Subcutaneous adipose tissue (tissue), 4 donors: Measurements from ENCODE around the gene EIF4E2. TPM values are rescaled to one million over a fixed set of nuclear protein-coding genes. Genes with fewer than 3 reads are reported as not detected.

Experiments used
- CTCF ChIP-seq: fragments of 450-650 bp; IDR thresholded peaks from one replicate; pipeline ENCODE4 v1.5.1; 2016; ENCODE audit warnings: low read depth, mild to moderate bottlenecking, control low read depth, antibody characterized with exemption, moderate library complexity
- total RNA-seq, 4 donors: library from RNA; depleted of rRNA; stranded (reverse); fragments of >200 nt; gene quantifications; one replicate each; pipeline ENCODE4 v1.1.0, GENCODE V29; 2016

Gene EIF4E2
- total RNA-seq, 4 donors from 2014 or later = 27.5 to 63.8 (median 35.0) TPM

DNA sequence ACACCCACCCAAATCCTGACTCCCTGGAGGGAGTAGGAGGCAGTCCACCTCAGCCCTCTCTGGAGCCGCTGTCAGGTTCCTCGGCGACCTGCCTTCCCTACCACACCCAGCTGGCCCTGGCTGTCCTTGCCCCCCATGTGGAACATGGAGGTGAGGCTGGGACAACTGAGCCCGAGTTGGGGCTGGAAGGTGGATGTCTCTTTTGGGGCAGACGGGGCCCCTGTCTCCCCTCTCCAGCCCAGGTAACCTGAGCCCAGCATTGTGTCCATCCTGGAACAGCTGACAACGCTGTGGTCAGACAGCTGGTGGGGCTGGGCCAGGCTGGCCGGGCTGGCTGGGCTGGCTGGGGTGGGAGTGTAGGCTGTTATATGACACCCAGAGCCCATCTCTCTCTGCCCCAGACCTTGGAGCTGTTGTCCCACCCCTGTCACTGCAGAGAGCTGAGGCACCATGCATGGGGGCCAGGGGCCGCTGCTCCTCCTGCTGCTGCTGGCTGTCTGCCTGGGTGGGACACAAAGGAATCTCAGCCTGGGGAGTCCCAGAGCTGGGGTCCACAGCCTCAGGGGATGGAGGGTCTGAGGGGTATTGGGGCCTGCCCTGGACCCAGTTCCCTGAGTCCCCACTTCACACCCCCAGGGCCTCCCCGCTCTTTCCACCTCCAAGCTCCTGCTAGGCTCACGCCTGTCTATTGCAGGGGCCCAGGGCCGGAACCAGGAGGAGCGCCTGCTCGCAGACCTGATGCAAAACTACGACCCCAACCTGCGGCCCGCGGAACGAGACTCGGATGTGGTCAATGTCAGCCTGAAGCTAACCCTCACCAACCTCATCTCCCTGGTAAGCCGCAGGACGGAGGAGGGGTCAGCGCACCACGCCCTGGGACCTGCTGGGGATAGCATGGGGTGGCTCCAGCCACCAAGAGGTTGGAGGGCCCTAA lies 10.9 kb upstream of the EIF4E2 start, which contains the start of gene CHRNG:
Gene CHRNG (plus strand): TSS at position 395 of the 934 bp plus-strand sequence. CDS start 56 bp downstream, at position 451.
- no peak for TF ChIP-seq CTCF

GRCh38 chr2:232540441-232541041 lies 9.9 kb upstream of the EIF4E2 start:
- TF ChIP-seq CTCF = no peak

- TF ChIP-seq CTCF = no peak
Observed at GRCh38 chr2:232541195-232541960, 9.1 kb upstream of the EIF4E2 start.

DNA sequence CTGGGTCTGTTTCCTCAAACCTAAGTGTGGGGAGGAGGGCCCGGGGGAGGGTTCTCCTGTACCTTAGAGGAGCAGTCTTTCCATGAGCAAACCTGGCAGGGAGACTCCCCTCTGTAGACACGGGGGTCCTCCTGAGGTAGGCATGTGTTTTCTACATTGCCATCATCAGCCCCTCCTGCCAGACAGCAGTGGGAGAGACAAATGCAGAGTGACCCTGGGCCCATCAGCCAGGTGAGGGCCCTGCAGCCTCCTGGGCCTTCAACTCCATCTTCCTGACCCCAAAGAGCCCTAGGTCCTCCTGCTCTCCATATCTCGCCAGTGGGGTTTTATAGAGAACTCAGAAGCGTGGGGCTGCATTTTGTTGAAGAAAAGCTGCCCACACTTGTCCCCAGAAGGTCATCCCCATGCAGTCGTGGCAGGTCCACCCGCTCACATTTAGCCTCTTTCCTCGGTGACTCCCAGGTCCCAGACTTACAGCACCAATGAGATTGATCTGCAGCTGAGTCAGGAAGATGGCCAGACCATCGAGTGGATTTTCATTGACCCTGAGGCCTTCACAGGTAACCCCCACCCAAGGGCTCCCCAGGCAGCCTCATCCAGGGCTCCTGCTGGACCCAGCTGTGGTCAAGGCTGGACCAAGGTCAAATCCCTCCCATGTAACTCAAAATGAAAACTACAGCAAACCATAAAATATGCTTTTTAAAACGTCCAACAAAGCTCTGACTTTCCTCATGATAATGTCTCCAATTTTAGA lies 8.4 kb upstream of the EIF4E2 start:
- TF ChIP-seq CTCF = no peak

DNA sequence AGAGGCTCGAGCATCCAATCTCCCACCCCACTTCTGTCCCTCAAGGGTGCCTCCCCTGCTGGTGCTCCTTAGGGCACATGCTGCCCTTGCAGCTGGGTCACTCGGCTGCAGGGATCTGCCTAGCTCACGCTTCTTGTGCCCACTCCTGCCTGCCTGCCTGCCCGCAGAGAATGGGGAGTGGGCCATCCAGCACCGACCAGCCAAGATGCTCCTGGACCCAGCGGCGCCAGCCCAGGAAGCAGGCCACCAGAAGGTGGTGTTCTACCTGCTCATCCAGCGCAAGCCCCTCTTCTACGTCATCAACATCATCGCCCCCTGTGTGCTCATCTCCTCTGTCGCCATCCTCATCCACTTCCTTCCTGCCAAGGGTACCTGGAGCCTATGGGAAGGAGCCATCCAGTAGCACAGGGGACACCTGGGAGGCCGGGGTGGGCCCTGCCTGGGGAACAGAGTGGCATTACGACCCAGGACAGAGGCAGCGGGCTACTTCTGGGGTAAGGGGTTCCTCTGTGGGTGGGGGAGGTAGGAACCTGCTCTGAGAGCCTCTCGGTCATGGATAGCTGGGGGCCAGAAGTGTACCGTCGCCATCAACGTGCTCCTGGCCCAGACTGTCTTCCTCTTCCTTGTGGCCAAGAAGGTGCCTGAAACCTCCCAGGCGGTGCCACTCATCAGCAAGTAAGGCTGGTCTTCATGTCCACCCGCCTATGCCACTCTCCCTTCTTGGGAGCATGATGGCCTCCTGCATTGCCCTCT lies 7.6 kb upstream of the EIF4E2 start:
- no peak for TF ChIP-seq CTCF

DNA sequence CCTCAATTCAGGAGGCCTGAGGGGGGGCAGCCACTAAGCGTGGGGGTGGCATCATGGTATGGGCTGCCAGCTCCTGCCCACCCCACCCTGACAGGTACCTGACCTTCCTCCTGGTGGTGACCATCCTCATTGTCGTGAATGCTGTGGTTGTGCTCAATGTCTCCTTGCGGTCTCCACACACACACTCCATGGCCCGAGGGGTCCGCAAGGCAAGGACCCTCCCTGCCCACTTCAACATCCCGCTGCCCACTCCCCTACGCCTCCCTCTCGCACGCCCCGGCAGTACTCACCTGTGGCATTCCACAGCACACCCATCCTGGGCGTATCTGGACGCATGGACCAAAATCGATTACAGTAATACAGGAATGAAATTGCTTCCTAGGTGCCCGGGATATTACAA lies 7.0 kb upstream of the EIF4E2 start:
- no peak for TF ChIP-seq CTCF
